Gastrocnemius medialis (tissue), 4 donors: Measurements from ENCODE around the gene PDE10A.

Experiments used
- POLR2A ChIP-seq, 2 donors: fragments of 450-650 bp; IDR thresholded peaks; one replicate each; pipeline ENCODE4 v1.6.1; 2017; ENCODE audit warnings: antibody characterized with exemption in 2 of 2, mild to moderate bottlenecking in 2 of 2, moderate library complexity in 2 of 2
- TF ChIP-seq, protein P1 (sequence below), 5 experiments: fragments of 450-650 bp in 3 of 5; fragments of 200-600 bp in 2 of 5; sonication (generic) in 2 of 5; IDR thresholded peaks in 4 of 5; conservative IDR thresholded peaks in 1 of 5; 1 replicate in 4 of 5; 2 replicates in 1 of 5; pipeline ENCODE4 v1.5.1; 2016 to 2019; ENCODE audit warnings: antibody characterized with exemption in 5 of 5, mild to moderate bottlenecking in 3 of 5, moderate library complexity in 3 of 5

- TF ChIP-seq, protein P1, sequence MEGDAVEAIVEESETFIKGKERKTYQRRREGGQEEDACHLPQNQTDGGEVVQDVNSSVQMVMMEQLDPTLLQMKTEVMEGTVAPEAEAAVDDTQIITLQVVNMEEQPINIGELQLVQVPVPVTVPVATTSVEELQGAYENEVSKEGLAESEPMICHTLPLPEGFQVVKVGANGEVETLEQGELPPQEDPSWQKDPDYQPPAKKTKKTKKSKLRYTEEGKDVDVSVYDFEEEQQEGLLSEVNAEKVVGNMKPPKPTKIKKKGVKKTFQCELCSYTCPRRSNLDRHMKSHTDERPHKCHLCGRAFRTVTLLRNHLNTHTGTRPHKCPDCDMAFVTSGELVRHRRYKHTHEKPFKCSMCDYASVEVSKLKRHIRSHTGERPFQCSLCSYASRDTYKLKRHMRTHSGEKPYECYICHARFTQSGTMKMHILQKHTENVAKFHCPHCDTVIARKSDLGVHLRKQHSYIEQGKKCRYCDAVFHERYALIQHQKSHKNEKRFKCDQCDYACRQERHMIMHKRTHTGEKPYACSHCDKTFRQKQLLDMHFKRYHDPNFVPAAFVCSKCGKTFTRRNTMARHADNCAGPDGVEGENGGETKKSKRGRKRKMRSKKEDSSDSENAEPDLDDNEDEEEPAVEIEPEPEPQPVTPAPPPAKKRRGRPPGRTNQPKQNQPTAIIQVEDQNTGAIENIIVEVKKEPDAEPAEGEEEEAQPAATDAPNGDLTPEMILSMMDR (IDR thresholded peaks at IDR 0.05 in 4 of 5, conservative IDR thresholded peaks at IDR 0.05 in 1 of 5): no peak
- no peak for TF ChIP-seq POLR2A (IDR thresholded peaks at IDR 0.05)
Measured at GRCh38 chr6:165685302-165685701, 22.3 kb upstream of the PDE10A start.
